ENCODE data around the gene PCDHB16.
"Not testable (repeated sequence)": the region's sequence is repeated elsewhere in the genome, so short reads cannot be mapped to it uniquely, and the experiment has no call there.

The PCDHB16 gene

DNA sequence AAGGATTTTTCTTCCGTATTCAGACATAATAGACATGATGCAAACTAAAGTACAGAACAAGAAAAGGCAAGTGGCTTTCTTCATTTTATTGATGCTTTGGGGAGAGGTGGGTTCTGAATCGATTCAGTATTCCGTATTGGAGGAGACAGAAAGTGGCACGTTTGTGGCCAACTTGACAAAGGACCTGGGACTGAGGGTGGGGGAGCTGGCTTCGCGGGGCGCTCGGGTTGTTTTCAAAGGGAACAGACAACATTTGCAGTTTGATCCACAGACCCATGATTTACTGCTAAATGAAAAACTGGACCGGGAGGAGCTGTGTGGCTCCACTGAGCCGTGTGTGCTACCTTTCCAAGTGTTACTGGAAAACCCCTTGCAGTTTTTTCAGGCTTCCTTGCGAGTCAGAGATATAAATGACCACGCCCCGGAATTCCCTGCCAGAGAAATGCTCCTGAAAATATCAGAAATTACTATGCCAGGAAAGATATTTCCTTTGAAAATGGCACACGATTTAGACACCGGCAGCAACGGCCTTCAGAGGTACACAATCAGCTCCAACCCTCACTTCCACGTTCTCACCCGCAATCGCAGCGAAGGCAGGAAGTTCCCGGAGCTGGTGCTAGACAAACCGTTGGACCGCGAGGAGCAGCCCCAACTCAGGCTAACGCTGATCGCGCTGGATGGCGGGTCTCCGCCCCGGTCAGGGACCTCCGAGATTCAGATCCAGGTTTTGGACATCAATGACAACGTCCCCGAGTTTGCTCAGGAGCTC is 31.8 kb upstream of the PCDHB16 start:
- no peak for TF ChIP-seq GLIS3 (CRISPR knock-in tag; IDR thresholded peaks at IDR 0.05)
- no peak for TF ChIP-seq CSDC2 (CRISPR knock-in tag; IDR thresholded peaks at IDR 0.05)
- no peak for TF ChIP-seq OSR1 (CRISPR knock-in tag; IDR thresholded peaks at IDR 0.05)
- TF ChIP-seq ISL1 (CRISPR knock-in tag; IDR thresholded peaks at IDR 0.05), result no peak
- TF ChIP-seq ZNF70 (CRISPR knock-in tag; IDR thresholded peaks at IDR 0.05), result no peak
- TF ChIP-seq PATZ1 (CRISPR knock-in tag; IDR thresholded peaks at IDR 0.05; ENCODE audit: borderline replicate concordance), result no peak
- TF ChIP-seq CSRNP3 (CRISPR knock-in tag; IDR thresholded peaks at IDR 0.05), result no peak
- no peak for TF ChIP-seq CREB5 (CRISPR knock-in tag; IDR thresholded peaks at IDR 0.05; ENCODE audit: low read depth)
- no peak for TF ChIP-seq SNAI2 (CRISPR knock-in tag; IDR thresholded peaks at IDR 0.05)
- TF ChIP-seq TOX (CRISPR knock-in tag; IDR thresholded peaks at IDR 0.05; ENCODE audit: borderline replicate concordance), result no peak
- no peak for TF ChIP-seq ZNF565 (CRISPR knock-in tag; conservative IDR thresholded peaks at IDR 0.05; ENCODE audit: low read depth)
- TF ChIP-seq ESRRG (CRISPR knock-in tag; IDR thresholded peaks at IDR 0.05), result no peak
- TF ChIP-seq PPARA (CRISPR knock-in tag; IDR thresholded peaks at IDR 0.05; ENCODE audit: borderline replicate concordance), result no peak
- no peak for TF ChIP-seq ZFP30 (CRISPR knock-in tag; IDR thresholded peaks at IDR 0.05)
- peak; percentile 45 for ATAC-seq

DNA sequence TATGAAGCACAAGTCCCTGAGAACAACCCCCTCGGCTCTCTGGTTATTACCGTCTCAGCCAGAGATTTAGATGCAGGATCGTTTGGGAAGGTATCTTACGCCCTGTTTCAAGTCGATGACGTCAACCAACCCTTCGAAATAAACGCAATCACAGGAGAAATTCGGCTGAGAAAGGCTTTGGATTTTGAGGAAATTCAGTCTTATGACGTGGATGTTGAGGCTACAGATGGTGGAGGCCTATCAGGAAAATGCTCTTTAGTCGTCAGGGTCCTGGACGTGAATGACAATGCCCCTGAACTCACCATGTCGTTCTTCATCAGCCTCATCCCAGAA is 31.2 kb upstream of the PCDHB16 start:
- ATAC-seq, result no peak
- TF ChIP-seq RARB (CRISPR knock-in tag; IDR thresholded peaks at IDR 0.05) (no peak), CSRNP3 (CRISPR knock-in tag; IDR thresholded peaks at IDR 0.05) (no peak), OSR1 (CRISPR knock-in tag; IDR thresholded peaks at IDR 0.05) (no peak), ZNF70 (CRISPR knock-in tag; IDR thresholded peaks at IDR 0.05) (no peak), TOX (CRISPR knock-in tag; IDR thresholded peaks at IDR 0.05; ENCODE audit: borderline replicate concordance) (no peak), ZNF8 (CRISPR knock-in tag; IDR thresholded peaks at IDR 0.05) (no peak)

- ATAC-seq, result not testable (repeated sequence)
Observed at GRCh38 chr5:141151632-141152031, 30.6 kb upstream of the PCDHB16 start.

GRCh38 chr5:141152096-141152495 is 30.1 kb upstream of the PCDHB16 start:
- not testable (repeated sequence) for ATAC-seq

GRCh38 chr5:141155540-141156374 is 26.4 kb upstream of the PCDHB16 start:
- no peak for ATAC-seq
- TF ChIP-seq ZNF8 (CRISPR knock-in tag; IDR thresholded peaks at IDR 0.05), result no peak
- no peak for TF ChIP-seq CSDC2 (CRISPR knock-in tag; IDR thresholded peaks at IDR 0.05)
- TF ChIP-seq CSRNP3 (CRISPR knock-in tag; IDR thresholded peaks at IDR 0.05), result no peak
- TF ChIP-seq SNAI2 (CRISPR knock-in tag; IDR thresholded peaks at IDR 0.05), result no peak
- no peak for TF ChIP-seq ZNF70 (CRISPR knock-in tag; IDR thresholded peaks at IDR 0.05)
- no peak for TF ChIP-seq TSHZ2 (CRISPR knock-in tag; IDR thresholded peaks at IDR 0.05)
- TF ChIP-seq PPARA (CRISPR knock-in tag; IDR thresholded peaks at IDR 0.05; ENCODE audit: borderline replicate concordance), result no peak
- TF ChIP-seq RARB (CRISPR knock-in tag; IDR thresholded peaks at IDR 0.05), result no peak
- no peak for TF ChIP-seq BACH2 (CRISPR knock-in tag; IDR thresholded peaks at IDR 0.05; ENCODE audit: borderline replicate concordance)
- TF ChIP-seq ZFP30 (CRISPR knock-in tag; IDR thresholded peaks at IDR 0.05), result no peak
- no peak for TF ChIP-seq ZC3H10 (CRISPR knock-in tag; IDR thresholded peaks at IDR 0.05)
- TF ChIP-seq ARNTL (CRISPR knock-in tag; IDR thresholded peaks at IDR 0.05; ENCODE audit: borderline replicate concordance, low read depth), result no peak
- no peak for TF ChIP-seq CREB5 (CRISPR knock-in tag; IDR thresholded peaks at IDR 0.05; ENCODE audit: low read depth)
